Duodenal mucosa (tissue), 2 donors: Measurements from ENCODE around the gene MCUR1.
"Not testable (repeated sequence)": the region's sequence is repeated elsewhere in the genome, so short reads cannot be mapped to it uniquely, and the experiment has no call there.

Source experiments
- H3K27ac ChIP-seq: one replicate; pipeline ENCODE4 v1.7.0; 2013; ENCODE audit warnings: low read depth, low read length
- H3K27me3 ChIP-seq, 2 donors: one replicate each; pipeline ENCODE4 v1.7.0; 2013; ENCODE audit warnings: low read length in 2 of 2, control low read depth in 1 of 2; ENCODE audit not compliant: insufficient read depth in 2 of 2, control insufficient read depth in 1 of 2
- H3K36me3 ChIP-seq, 2 donors: one replicate each; pipeline ENCODE4 v1.7.0; 2013; ENCODE audit warnings: low read length in 2 of 2, control low read depth in 1 of 2; ENCODE audit not compliant: insufficient read depth in 2 of 2, control insufficient read depth in 1 of 2
- H3K4me1 ChIP-seq, 2 donors: one replicate each; pipeline ENCODE4 v1.7.0; 2013; ENCODE audit warnings: low read length in 2 of 2, control low read depth in 1 of 2; ENCODE audit not compliant: insufficient read depth in 2 of 2, control insufficient read depth in 1 of 2
- H3K4me3 ChIP-seq, 2 donors: one replicate each; pipeline ENCODE4 v1.7.0; 2013; ENCODE audit warnings: low read length in 2 of 2, low read depth in 1 of 2
- H3K9ac ChIP-seq, 2 donors: one replicate each; pipeline ENCODE4 v1.7.0; 2013; ENCODE audit warnings: low read length in 2 of 2, low read depth in 1 of 2
- H3K9me3 ChIP-seq, 2 donors: one replicate each; pipeline ENCODE4 v1.7.0; 2013; ENCODE audit warnings: low read length in 2 of 2, control low read depth in 1 of 2; ENCODE audit not compliant: control insufficient read depth in 1 of 2

Gene MCUR1

DNA sequence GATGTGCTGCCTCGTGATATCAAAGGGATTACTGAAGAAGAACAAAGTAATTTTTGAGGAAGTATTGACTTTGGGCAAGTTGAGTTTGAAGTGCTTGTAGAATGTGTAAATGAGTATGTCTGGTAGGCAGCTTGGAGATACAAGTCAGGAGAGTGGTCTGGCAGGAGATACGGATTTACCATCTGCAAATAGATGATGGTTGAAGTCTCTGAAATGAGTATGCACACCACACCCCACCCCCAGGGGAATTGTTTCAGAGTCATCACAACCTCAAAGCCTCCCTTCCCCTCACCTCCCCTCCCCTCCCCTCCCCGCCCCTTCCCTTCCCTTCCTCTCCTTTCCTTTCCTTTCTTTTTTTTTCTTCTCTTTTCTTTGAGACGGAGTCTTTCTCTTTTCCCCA, 16.4 kb upstream of the MCUR1 start:
- H3K9ac ChIP-seq = no peak overlapping the region

DNA sequence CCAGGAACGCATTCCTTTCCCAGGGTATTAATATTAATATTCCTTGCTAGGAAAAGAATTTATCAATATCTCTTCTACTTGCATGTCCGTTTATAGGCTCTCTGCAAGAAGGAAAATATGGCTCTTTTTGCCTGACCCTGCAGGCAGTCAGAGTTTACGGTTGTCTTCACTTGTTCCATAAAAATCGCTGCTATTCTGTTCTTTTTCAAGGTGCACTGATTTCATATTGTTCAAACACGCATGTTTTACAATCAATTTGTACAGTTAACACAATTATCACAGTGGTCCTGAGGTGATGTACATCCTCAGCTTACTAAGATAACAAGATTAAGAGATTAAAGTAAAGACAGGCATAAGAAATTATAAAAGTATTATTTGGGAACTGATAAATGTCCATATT, 15.1 kb upstream of the MCUR1 start:
- not testable (repeated sequence) for H3K27ac ChIP-seq, H3K4me1 ChIP-seq, H3K9me3 ChIP-seq, H3K4me3 ChIP-seq, H3K27me3 ChIP-seq, H3K36me3 ChIP-seq, H3K9ac ChIP-seq

More for the DNA sequence above, 16.4 kb upstream of the MCUR1 start:
- Histone ChIP-seq H3K4me3 (no peak overlapping the region), H3K9me3 (peaks cover 2 to 4% of the 10 kb centered on the region in 2 donors), H3K27ac (no peak overlapping the region), H3K27me3 (no peaks in the 10 kb centered on the region), H3K4me1 (peaks cover 0 to 6% of the 10 kb centered on the region in 2 donors), H3K36me3 (no peaks in the 10 kb centered on the region)

DNA sequence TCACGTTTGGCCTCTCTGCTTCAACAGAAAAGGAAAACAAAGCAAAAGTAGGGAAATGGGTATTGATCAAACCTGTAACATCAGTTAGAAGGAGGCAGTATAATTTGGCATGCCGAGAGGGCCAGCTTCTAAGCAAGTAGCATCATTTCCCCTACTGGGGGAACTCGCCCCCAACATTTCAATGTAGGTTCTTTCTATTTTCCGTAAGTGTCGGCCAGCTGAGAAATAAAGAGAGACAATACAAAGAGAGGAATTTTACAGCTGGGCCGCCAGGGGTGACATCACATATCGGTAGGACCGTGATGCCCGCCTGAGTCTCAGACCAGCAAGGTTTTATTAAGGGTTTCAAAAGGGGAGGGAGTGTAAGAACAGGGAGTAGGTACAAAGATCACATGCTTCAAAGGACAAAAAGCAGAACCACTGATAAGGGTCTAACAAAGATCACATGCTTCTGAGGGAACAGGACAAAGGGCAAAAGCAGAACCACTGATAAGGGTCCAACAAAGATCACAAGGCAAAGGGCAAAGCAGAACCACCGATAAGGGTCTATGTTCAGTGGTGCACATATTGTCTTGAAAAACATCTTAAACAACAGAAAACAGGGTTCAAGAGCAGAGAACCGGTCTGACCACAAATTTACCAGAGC, 14.4 kb upstream of the MCUR1 start:
- H3K9me3 ChIP-seq, H3K9ac ChIP-seq, H3K36me3 ChIP-seq, H3K27ac ChIP-seq, H3K4me1 ChIP-seq, H3K4me3 ChIP-seq, H3K27me3 ChIP-seq: not testable (repeated sequence)

DNA sequence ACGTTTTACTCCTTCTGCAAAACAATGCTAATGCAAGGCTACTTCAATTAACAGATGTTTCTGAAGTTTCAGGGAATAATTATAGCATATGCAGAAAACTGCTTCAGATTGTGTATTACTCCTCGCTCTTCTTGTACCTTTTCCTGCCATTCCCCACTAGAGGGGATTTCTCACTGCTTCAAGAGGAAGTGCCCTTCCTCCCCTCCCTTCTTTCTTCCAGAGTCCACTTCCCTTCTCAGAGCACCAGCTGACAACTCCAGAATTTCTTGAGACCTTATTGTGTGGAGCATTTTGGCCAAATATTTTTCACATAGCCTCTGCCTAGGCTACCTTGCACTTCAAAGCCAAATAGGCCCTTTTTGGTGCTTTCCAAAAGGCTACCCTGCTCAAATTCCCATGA, 12.7 kb upstream of the MCUR1 start:
- Histone ChIP-seq H3K9ac (no peak overlapping the region), H3K27me3 (no peaks in the 10 kb centered on the region), H3K9me3 (peaks cover 2 to 4% of the 10 kb centered on the region in 2 donors), H3K4me1 (peaks cover 0 to 6% of the 10 kb centered on the region in 2 donors), H3K4me3 (no peak overlapping the region), H3K27ac (no peak overlapping the region), H3K36me3 (no peaks in the 10 kb centered on the region)

DNA sequence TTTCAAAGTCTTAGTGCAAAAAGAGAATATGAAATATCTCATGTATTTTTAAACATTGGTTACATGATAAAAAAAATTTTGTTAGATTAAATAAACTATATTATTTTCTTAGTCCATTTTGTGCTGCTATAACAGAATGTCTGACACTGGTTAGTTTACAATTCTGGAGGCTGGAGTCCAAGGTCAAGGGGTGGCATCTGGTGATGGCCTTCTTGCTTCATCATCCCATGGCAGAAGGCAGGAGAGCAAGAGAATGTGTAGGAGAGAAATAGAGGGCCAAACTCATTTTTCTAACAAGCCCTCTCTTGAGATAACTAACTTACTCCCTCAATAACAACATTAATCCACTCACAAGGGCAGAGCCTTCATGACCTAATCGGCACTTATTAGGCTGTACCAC, 11.5 kb upstream of the MCUR1 start:
- Histone ChIP-seq H3K4me3 (no peak overlapping the region), H3K9me3 (peaks cover 2 to 4% of the 10 kb centered on the region in 2 donors), H3K4me1 (peaks cover 0 to 6% of the 10 kb centered on the region in 2 donors), H3K27me3 (no peaks in the 10 kb centered on the region), H3K27ac (no peak overlapping the region), H3K9ac (no peak overlapping the region), H3K36me3 (no peaks in the 10 kb centered on the region)

DNA sequence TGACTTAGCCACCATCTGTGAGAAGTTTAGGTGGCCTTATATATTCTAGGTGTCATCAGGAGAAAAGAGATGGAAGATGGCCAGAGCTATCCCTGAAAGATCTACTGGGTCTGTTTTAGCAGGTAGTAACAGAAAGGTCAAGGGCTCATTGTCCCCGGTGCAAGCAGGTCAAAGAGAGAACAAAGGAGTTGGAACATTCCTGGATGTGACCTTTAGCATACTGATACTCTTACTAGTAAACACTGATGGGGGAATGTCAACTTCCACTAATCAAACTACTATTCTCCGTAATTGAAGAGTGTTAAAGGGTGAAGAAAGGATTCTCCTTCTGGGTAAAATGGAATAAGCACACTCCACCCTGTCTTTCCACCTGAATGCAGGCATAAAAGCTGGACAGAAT, 4.0 kb upstream of the MCUR1 start:
- no peak overlapping the region for H3K27ac ChIP-seq
- no peaks in the 10 kb centered on the region for H3K9me3 ChIP-seq
- H3K27me3 ChIP-seq = no peaks in the 10 kb centered on the region
- peaks cover 5 to 8% of the 10 kb centered on the region in 2 donors for H3K4me1 ChIP-seq
- no peaks in the 10 kb centered on the region for H3K36me3 ChIP-seq
- H3K9ac ChIP-seq = no peak overlapping the region
- H3K4me3 ChIP-seq = no peak overlapping the region

DNA sequence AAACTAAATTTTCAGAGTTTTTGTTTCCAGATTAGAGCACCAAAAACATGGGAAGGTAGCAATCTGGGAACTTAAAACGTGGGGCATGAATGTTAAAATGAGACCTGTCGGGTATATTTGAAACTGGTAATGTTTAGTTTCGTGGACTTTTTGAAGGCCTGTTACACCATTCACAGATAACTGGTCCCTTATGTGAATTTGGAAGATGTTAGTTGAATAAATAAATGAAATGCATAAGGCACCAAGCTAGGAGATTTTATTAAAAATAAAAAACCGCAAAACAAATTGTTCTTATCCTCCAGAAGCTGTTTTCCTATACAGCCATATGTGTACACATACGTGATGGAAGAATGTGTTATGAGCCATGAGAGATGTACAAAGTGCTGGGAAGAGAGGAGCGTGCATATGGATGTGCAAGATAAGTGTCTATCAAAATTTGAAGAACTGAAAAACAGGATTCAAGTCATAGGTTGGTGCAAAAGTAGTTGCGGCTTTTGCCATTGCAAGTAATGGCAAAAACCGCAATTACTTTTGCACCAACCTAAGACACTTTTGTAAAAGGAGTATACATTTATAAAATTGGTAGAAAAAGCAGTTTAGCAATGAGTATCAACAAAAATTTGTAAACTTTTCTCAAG, 700 bp upstream of the MCUR1 start:
- Histone ChIP-seq H3K27ac (peak overlapping the region; percentile 91), H3K36me3 (no peaks in the 10 kb centered on the region), H3K9ac (peak overlapping the region; percentile 61 to 73), H3K4me1 (peaks cover 33 to 36% of the 10 kb centered on the region in 2 donors), H3K4me3 (peak overlapping the region; percentile 80), H3K9me3 (no peaks in the 10 kb centered on the region), H3K27me3 (no peaks in the 10 kb centered on the region)

DNA sequence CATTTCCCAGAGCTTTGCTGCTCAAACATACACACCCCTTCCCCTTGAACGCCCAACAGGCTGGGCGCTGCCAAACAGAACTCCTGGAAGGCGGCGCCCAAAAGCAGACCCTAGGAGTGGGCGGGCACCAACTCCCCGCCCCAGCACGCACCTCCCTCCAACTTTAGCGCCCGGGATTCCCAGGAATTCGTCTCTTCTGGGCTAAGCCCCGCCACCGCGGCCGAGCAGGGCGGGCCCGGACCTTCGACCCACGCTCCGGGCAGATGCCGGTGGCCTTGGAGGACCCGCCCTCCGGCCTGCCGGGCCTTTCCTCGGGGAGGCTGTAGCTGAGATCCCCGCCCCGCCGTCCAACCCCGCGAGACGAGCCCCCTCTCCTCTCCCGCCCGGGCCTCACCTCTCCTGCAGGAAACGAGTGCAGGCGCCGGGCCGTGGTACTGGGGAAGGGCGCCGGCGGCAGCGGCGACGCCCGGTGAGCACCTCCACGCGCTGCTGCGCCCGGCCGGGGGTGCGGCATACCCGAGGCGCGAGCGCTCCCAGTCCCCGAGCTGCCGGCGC, 659 bp downstream of the MCUR1 start:
- H3K27ac ChIP-seq = peak overlapping the region; percentile 91
- H3K4me1 ChIP-seq = peaks cover 33 to 36% of the 10 kb centered on the region in 2 donors
- no peaks in the 10 kb centered on the region for H3K9me3 ChIP-seq
- H3K27me3 ChIP-seq = no peaks in the 10 kb centered on the region
- peak overlapping the region; percentile 80 for H3K4me3 ChIP-seq
- H3K36me3 ChIP-seq = no peaks in the 10 kb centered on the region
- H3K9ac ChIP-seq = peak overlapping the region; percentile 74 to 75

DNA sequence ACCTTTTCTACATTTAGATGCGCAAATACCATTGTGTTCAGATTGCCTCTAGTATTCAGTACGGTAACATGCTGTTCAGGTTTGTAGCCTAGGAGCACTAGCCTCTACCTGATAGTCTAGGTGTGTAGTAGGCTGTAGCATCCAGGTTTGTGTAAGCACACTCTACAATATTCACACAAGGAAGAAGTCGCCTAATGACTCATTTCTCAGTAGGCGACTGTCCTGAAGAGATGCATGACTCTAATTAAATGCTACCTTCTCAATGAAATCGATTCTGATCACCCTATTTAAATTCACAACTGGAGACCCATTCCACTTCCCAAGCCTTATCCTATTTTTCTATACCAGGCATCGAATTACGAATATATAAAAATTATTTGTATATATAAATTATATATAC, 1.3 kb downstream of the MCUR1 start:
- no peaks in the 10 kb centered on the region for H3K9me3 ChIP-seq
- no peaks in the 10 kb centered on the region for H3K27me3 ChIP-seq
- H3K4me1 ChIP-seq = peaks cover 33 to 36% of the 10 kb centered on the region in 2 donors
- peak overlapping the region; percentile 80 for H3K4me3 ChIP-seq
- H3K9ac ChIP-seq = no peak overlapping the region
- H3K27ac ChIP-seq = no peak overlapping the region
- H3K36me3 ChIP-seq = no peaks in the 10 kb centered on the region

DNA sequence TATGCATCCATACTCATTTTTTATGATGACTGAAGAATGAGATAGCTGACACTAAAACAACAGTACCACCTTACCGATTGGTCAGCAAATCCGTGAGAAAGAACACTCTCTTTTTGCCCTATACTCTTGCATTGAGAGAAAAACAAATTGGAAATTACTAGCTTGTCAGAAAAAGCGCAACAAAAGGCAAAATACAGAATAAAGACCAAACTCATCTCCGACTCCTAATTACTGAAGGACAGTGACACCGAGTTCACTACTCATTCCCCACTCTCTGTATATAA, 2.1 kb downstream of the MCUR1 start:
- no peaks in the 10 kb centered on the region for H3K27me3 ChIP-seq
- H3K9ac ChIP-seq = no peak overlapping the region
- H3K36me3 ChIP-seq = no peaks in the 10 kb centered on the region
- H3K27ac ChIP-seq = no peak overlapping the region
- H3K4me3 ChIP-seq = peak overlapping the region; percentile 80
- peaks cover 33 to 36% of the 10 kb centered on the region in 2 donors for H3K4me1 ChIP-seq
- no peaks in the 10 kb centered on the region for H3K9me3 ChIP-seq
